H1 (cell line): ENCODE data around the gene TWNK. TPM values are rescaled to one million over a fixed set of nuclear protein-coding genes. Genes with fewer than 3 reads are reported as not detected.
A peak's percentile ranks its signal among the peaks of the same experiment; 100 is the strongest.

ENCODE experiments used
- ATF3 ChIP-seq: IDR thresholded peaks from 2 replicates; pipeline ENCODE4 v1.6.1; 2011; ENCODE audit warnings: low read depth, mild to moderate bottlenecking, low read length; ENCODE audit not compliant: insufficient read depth
- BACH1 ChIP-seq: IDR thresholded peaks from 2 replicates; pipeline ENCODE4 v1.6.1; 2012; ENCODE audit warnings: low read length, improper control_type of control experiment
- BCL11A ChIP-seq, 2 experiments: IDR thresholded peaks; one replicate each; pipeline ENCODE4 v1.6.1; 2011; ENCODE audit warnings: low read depth in 2 of 2, low read length in 2 of 2, mild to moderate bottlenecking in 2 of 2
- BRCA1 ChIP-seq: IDR thresholded peaks from 2 replicates; pipeline ENCODE4 v1.6.1; 2012; ENCODE audit warnings: low read depth, low read length, improper control_type of control experiment
- CBX8 ChIP-seq: fragments of 300-800, 300-1000 bp; sonication (generic); IDR thresholded peaks from 2 replicates; pipeline ENCODE4 v1.7.1; 2016; ENCODE audit warnings: low read depth, low read length, borderline replicate concordance
- CEBPB ChIP-seq: IDR thresholded peaks from 2 replicates; pipeline ENCODE4 v1.6.1; 2012; ENCODE audit warnings: low read depth, low read length
- CREB1 ChIP-seq: IDR thresholded peaks from 2 replicates; pipeline ENCODE4 v1.6.1; 2012; ENCODE audit warnings: inconsistent platforms
- CTBP2 ChIP-seq: IDR thresholded peaks from 2 replicates; pipeline ENCODE4 v1.7.0; 2011; ENCODE audit warnings: borderline replicate concordance, mild to moderate bottlenecking, moderate library complexity, mixed read lengths, low read length; ENCODE audit not compliant: insufficient read depth, insufficient read length
- FOSL1 ChIP-seq: IDR thresholded peaks from 2 replicates; pipeline ENCODE4 v1.6.1; 2011; ENCODE audit warnings: mild to moderate bottlenecking, low read depth, low read length, moderate library complexity; ENCODE audit not compliant: insufficient read depth
- KDM5A ChIP-seq: fragments of 200-600 bp; IDR thresholded peaks from 2 replicates; pipeline ENCODE4 v1.7.1; 2012; ENCODE audit warnings: mild to moderate bottlenecking, low read length, inconsistent platforms, mixed read lengths
- NRF1 ChIP-seq: IDR thresholded peaks from 2 replicates; pipeline ENCODE4 v1.6.1; 2011; ENCODE audit warnings: mild to moderate bottlenecking, low read depth, low read length, improper control_type of control experiment
- POU5F1 ChIP-seq: IDR thresholded peaks from 2 replicates; pipeline ENCODE4 v1.6.1; 2011; ENCODE audit warnings: low read depth, mild to moderate bottlenecking, low read length, moderate library complexity
- RBBP5 ChIP-seq: IDR thresholded peaks from 2 replicates; pipeline ENCODE4 v1.7.1; 2012; ENCODE audit warnings: low read depth, mild to moderate bottlenecking, inconsistent platforms, low read length, moderate library complexity, borderline replicate concordance
- RFX5 ChIP-seq: IDR thresholded peaks from 2 replicates; pipeline ENCODE4 v1.6.1; 2011; ENCODE audit warnings: low read depth, low read length, improper control_type of control experiment, borderline replicate concordance
- RXRA ChIP-seq: IDR thresholded peaks from 2 replicates; pipeline ENCODE4 v1.6.1; 2011; ENCODE audit warnings: low read depth, mild to moderate bottlenecking, low read length, moderate library complexity; ENCODE audit not compliant: insufficient read depth
- SAP30 ChIP-seq: fragments of 300-600 bp; sonication (generic); IDR thresholded peaks from 2 replicates; pipeline ENCODE4 v1.7.1; 2012; ENCODE audit warnings: low read length, moderate library complexity, mild to moderate bottlenecking, inconsistent platforms; ENCODE audit not compliant: insufficient read depth, insufficient replicate concordance
- SP2 ChIP-seq: IDR thresholded peaks from 2 replicates; pipeline ENCODE4 v1.6.1; 2012; ENCODE audit warnings: mild to moderate bottlenecking, low read length, inconsistent platforms
- SP4 ChIP-seq: IDR thresholded peaks from 2 replicates; pipeline ENCODE4 v1.6.1; 2012; ENCODE audit warnings: low read length, inconsistent platforms
- ZNF274 ChIP-seq: IDR thresholded peaks from 2 replicates; pipeline ENCODE4 v1.7.0; 2012; ENCODE audit warnings: low read length, borderline replicate concordance; ENCODE audit errors: extremely low read depth
- polyA plus RNA-seq, 7 experiments: library from polyadenylated mRNA; depleted of rRNA in 3 of 7; stranded (reverse) in 5 of 7; unstranded in 2 of 7; fragments of >200 nt in 5 of 7; fragments of 200-250 nt in 2 of 7; gene quantifications; 1 replicate in 5 of 7; 2 replicates in 1 of 7; 4 replicates in 1 of 7; pipeline versions ENCODE4 v1.2.1 to v1.2.3, GENCODE V29; 2011 to 2013; ENCODE audit warnings: missing spikeins in 2 of 7, mixed read lengths in 2 of 7
- total RNA-seq: library from RNA; stranded (reverse); fragmentation: NEBNext Ultra II Directional; extraction: Animal tissue kit (Norgen Biotek cat#: 25700); gene quantifications from 2 replicates; pipeline ENCODE4 v1.2.1, GENCODE V29; 2021
- TF ChIP-seq, protein P1 (sequence below): IDR thresholded peaks from 2 replicates; pipeline ENCODE4 v1.6.1; 2012; ENCODE audit warnings: inconsistent platforms
- TF ChIP-seq, protein P2 (sequence below), 3 experiments: IDR thresholded peaks; 1 replicate in 2 of 3; 2 replicates in 1 of 3; pipeline versions ENCODE4 v1.5.1 to v1.6.1; 2011; ENCODE audit warnings: low read length in 3 of 3, mild to moderate bottlenecking in 3 of 3, inconsistent platforms in 2 of 3, low read depth in 1 of 3, moderate library complexity in 1 of 3; ENCODE audit not compliant: insufficient read depth in 1 of 3; ENCODE audit errors: control extremely low read depth in 1 of 3

Gene TWNK
- total and polyA plus RNA-seq, 2 of the 8 experiments (the other 6 are each of a cell fraction or from before 2014, with no cell fraction given) = 15.4 to 32.5 TPM

GRCh38 chr10:100998991-100999741 is 11.8 kb downstream of the TWNK start (continued):
- TF ChIP-seq, protein P1, sequence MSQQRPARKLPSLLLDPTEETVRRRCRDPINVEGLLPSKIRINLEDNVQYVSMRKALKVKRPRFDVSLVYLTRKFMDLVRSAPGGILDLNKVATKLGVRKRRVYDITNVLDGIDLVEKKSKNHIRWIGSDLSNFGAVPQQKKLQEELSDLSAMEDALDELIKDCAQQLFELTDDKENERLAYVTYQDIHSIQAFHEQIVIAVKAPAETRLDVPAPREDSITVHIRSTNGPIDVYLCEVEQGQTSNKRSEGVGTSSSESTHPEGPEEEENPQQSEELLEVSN = peak; percentile 45; the same call in 1 of the 2 replicates
- TF ChIP-seq, protein P2, sequence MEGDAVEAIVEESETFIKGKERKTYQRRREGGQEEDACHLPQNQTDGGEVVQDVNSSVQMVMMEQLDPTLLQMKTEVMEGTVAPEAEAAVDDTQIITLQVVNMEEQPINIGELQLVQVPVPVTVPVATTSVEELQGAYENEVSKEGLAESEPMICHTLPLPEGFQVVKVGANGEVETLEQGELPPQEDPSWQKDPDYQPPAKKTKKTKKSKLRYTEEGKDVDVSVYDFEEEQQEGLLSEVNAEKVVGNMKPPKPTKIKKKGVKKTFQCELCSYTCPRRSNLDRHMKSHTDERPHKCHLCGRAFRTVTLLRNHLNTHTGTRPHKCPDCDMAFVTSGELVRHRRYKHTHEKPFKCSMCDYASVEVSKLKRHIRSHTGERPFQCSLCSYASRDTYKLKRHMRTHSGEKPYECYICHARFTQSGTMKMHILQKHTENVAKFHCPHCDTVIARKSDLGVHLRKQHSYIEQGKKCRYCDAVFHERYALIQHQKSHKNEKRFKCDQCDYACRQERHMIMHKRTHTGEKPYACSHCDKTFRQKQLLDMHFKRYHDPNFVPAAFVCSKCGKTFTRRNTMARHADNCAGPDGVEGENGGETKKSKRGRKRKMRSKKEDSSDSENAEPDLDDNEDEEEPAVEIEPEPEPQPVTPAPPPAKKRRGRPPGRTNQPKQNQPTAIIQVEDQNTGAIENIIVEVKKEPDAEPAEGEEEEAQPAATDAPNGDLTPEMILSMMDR (IDR thresholded peaks at IDR 0.05; ENCODE audit: control extremely low read depth in 1 of 3, insufficient read depth in 1 of 3, low read depth in 1 of 3, low read length in 3 of 3) = peak in 2 of 3 experiments; percentile 69 to 87; a peak in 3 of 4 replicates
- peak; percentile 71; the same call in 1 of the 2 replicates for TF ChIP-seq SP4
- TF ChIP-seq RXRA = no peak
- no peak for TF ChIP-seq NRF1
- no peak for TF ChIP-seq CBX8
- TF ChIP-seq CREB1 = no peak
- TF ChIP-seq KDM5A = no peak
- TF ChIP-seq ATF3 = no peak
- TF ChIP-seq BCL11A (IDR thresholded peaks at IDR 0.05; ENCODE audit: low read depth in 2 of 2, low read length in 2 of 2) = no peak
- TF ChIP-seq RFX5 = no peak
- TF ChIP-seq SP2 = no peak
- no peak for TF ChIP-seq CTBP2
- TF ChIP-seq CEBPB = no peak
- no peak for TF ChIP-seq POU5F1
- TF ChIP-seq ZNF274 = no peak
- TF ChIP-seq RBBP5 = peak; percentile 54; the same call in 1 of the 2 replicates
- TF ChIP-seq FOSL1 = no peak
- TF ChIP-seq BRCA1 = no peak
- TF ChIP-seq BACH1 = peak; percentile 74
- no peak for TF ChIP-seq SAP30
